SU-DHL-6 (cell line): ENCODE data around the gene PTP4A2.
"Not testable (repeated sequence)": the region's sequence is repeated elsewhere in the genome, so short reads cannot be mapped to it uniquely, and the experiment has no call there.

Source experiments
- H2AFZ ChIP-seq: fragments of 200-600 bp; sonication (generic); 2 replicates; pipeline ENCODE4 v1.6.1; 2014; ENCODE audit warnings: low read depth, mild to moderate bottlenecking, moderate library complexity, mixed read lengths, antibody characterized with exemption, low read length; ENCODE audit not compliant: severe bottlenecking
- H3F3A ChIP-seq: fragments of 200-600 bp; shearing (Covaris generic); 2 replicates; pipeline ENCODE4 v1.6.0; 2016; ENCODE audit warnings: antibody characterized with exemption, mild to moderate bottlenecking; ENCODE audit not compliant: insufficient read depth
- H3K27ac ChIP-seq: fragments of 200-600 bp; sonication (generic); 2 replicates; pipeline ENCODE4 v1.5.1; 2016; ENCODE audit warnings: low read depth, mild to moderate bottlenecking, low read length, moderate library complexity, mixed read lengths
- H3K27me3 ChIP-seq: fragments of 200-600 bp; sonication (generic), shearing (Covaris generic); 2 replicates; pipeline ENCODE4 v1.6.0; 2014; ENCODE audit warnings: mild to moderate bottlenecking, low read length
- H3K36me3 ChIP-seq: fragments of 200-600 bp; sonication (generic); 2 replicates; pipeline ENCODE4 v1.6.1; 2014; ENCODE audit warnings: mild to moderate bottlenecking, low read length, mixed read lengths
- H3K4me2 ChIP-seq: fragments of 300-600, 200-600 bp; shearing (Covaris generic), sonication (generic); 2 replicates; pipeline ENCODE4 v1.6.0; 2014; ENCODE audit warnings: low read length, low read depth, mild to moderate bottlenecking; ENCODE audit not compliant: poor library complexity, severe bottlenecking
- H3K4me3 ChIP-seq: fragments of 200-600 bp; sonication (generic); 2 replicates; pipeline ENCODE4 v1.5.1; 2014; ENCODE audit warnings: antibody characterized with exemption, low read length, mild to moderate bottlenecking, mixed read lengths; ENCODE audit not compliant: insufficient read depth, poor library complexity, severe bottlenecking
- H3K79me2 ChIP-seq: fragments of 200-600 bp; sonication (generic); 2 replicates; pipeline ENCODE4 v1.6.1; 2014; ENCODE audit warnings: mild to moderate bottlenecking, low read length, moderate library complexity; ENCODE audit not compliant: insufficient read depth
- H3K9ac ChIP-seq: fragments of 200-600 bp; sonication (generic); 2 replicates; pipeline ENCODE4 v1.7.0; 2014; ENCODE audit warnings: mild to moderate bottlenecking, low read length
- H3K9me2 ChIP-seq: fragments of 200-600 bp; sonication (generic); replicated peaks from 2 replicates; pipeline ENCODE4 v1.6.1; 2014; ENCODE audit warnings: low read length; ENCODE audit not compliant: insufficient read depth
- H3K9me3 ChIP-seq: fragments of 200-600 bp; sonication (generic); 2 replicates; pipeline ENCODE4 v1.6.1; 2014; ENCODE audit warnings: low read length, mixed read lengths; ENCODE audit not compliant: insufficient read depth
- H4K20me1 ChIP-seq: fragments of 200-600 bp; sonication (generic); 2 replicates; pipeline ENCODE4 v1.6.1; 2014; ENCODE audit warnings: low read depth, mild to moderate bottlenecking, antibody characterized with exemption, low read length, moderate library complexity, mixed read lengths
- CTCF ChIP-seq: fragments of 200-600 bp; sonication (generic); IDR thresholded peaks from one replicate; pipeline ENCODE4 v1.5.1; 2017; ENCODE audit warnings: antibody characterized with exemption, mild to moderate bottlenecking, low read length, moderate library complexity; ENCODE audit not compliant: insufficient read depth, poor library complexity, severe bottlenecking
- EZH2phosphoT487 ChIP-seq: fragments of 200-600 bp; sonication (generic), shearing (Covaris generic); conservative IDR thresholded peaks from 2 replicates; pipeline ENCODE4 v1.6.1; 2018; ENCODE audit warnings: mild to moderate bottlenecking, antibody characterized with exemption, low read length, moderate library complexity, mixed read lengths

The PTP4A2 gene

GRCh38 chr1:31926252-31926651 is 11.9 kb downstream of the PTP4A2 start:
- peak overlapping the region; percentile 48 for H3K4me2 ChIP-seq
- no peak overlapping the region for H2AFZ ChIP-seq
- H3K27ac ChIP-seq, result no peak overlapping the region
- H3K9me2 ChIP-seq, result no peaks in the 10 kb centered on the region
- TF ChIP-seq CTCF (no peak), EZH2phosphoT487 (no peak)
- peaks cover 42% of the 10 kb centered on the region for H4K20me1 ChIP-seq
- peak overlapping the region; percentile 0; the same call in 1 of the 2 replicates for H3K9ac ChIP-seq
- no peaks in the 10 kb centered on the region; the same call in 1 of the 2 replicates for H3K36me3 ChIP-seq
- peaks cover 100% of the 10 kb centered on the region for H3K79me2 ChIP-seq
- no peak overlapping the region for H3K4me3 ChIP-seq
- no peaks in the 10 kb centered on the region for H3K9me3 ChIP-seq
- no peaks in the 10 kb centered on the region for H3K27me3 ChIP-seq
- peaks cover 16% of the 10 kb centered on the region for H3F3A ChIP-seq

GRCh38 chr1:31925824-31926223 is 12.3 kb downstream of the PTP4A2 start:
- not testable (repeated sequence) for H3K36me3 ChIP-seq, H3K4me3 ChIP-seq, H2AFZ ChIP-seq, H3K9ac ChIP-seq, H3K9me2 ChIP-seq, H3K27me3 ChIP-seq, H3K27ac ChIP-seq, H3K9me3 ChIP-seq
- Histone ChIP-seq H3K4me2 (peak overlapping the region; percentile 48), H4K20me1 (peaks cover 42% of the 10 kb centered on the region), H3K79me2 (peaks cover 100% of the 10 kb centered on the region), H3F3A (peaks cover 14% of the 10 kb centered on the region)

GRCh38 chr1:31924839-31925238 is 13.3 kb downstream of the PTP4A2 start:
- H3K27me3 ChIP-seq, result no peaks in the 10 kb centered on the region
- no peaks in the 10 kb centered on the region for H3K9me2 ChIP-seq
- no peak overlapping the region for H3K27ac ChIP-seq
- no peaks in the 10 kb centered on the region; the same call in 1 of the 2 replicates for H3K36me3 ChIP-seq
- peaks cover 99% of the 10 kb centered on the region for H3K79me2 ChIP-seq
- no peak overlapping the region for H3K4me3 ChIP-seq
- H3K9ac ChIP-seq, result no peak overlapping the region
- no peaks in the 10 kb centered on the region for H3K9me3 ChIP-seq
- no peak overlapping the region for H3K4me2 ChIP-seq
- peaks cover 9% of the 10 kb centered on the region; the same call in 1 of the 2 replicates for H3F3A ChIP-seq
- TF ChIP-seq EZH2phosphoT487, result no peak
- no peak for TF ChIP-seq CTCF
- no peak overlapping the region for H2AFZ ChIP-seq
- peaks cover 37% of the 10 kb centered on the region for H4K20me1 ChIP-seq

- H3K27ac ChIP-seq, result no peak overlapping the region
- no peaks in the 10 kb centered on the region for H3K9me2 ChIP-seq
- H3K9me3 ChIP-seq, result no peaks in the 10 kb centered on the region
- no peak overlapping the region for H3K4me3 ChIP-seq
- H2AFZ ChIP-seq, result no peak overlapping the region
- peaks cover 33% of the 10 kb centered on the region for H4K20me1 ChIP-seq
- no peaks in the 10 kb centered on the region; the same call in 1 of the 2 replicates for H3K36me3 ChIP-seq
- H3K27me3 ChIP-seq, result no peaks in the 10 kb centered on the region
- no peak for TF ChIP-seq EZH2phosphoT487
- TF ChIP-seq CTCF, result no peak
- H3K9ac ChIP-seq, result no peak overlapping the region
- H3F3A ChIP-seq, result peaks cover 9% of the 10 kb centered on the region; the same call in 1 of the 2 replicates
- no peak overlapping the region for H3K4me2 ChIP-seq
- H3K79me2 ChIP-seq, result peaks cover 97% of the 10 kb centered on the region
These were observed 14.2 kb downstream of the PTP4A2 start for GRCh38 chr1:31923901-31924535.
